NCI-H748 (cell line): ENCODE measurements around the gene TNF.

Experiments used
- DNase-seq: peaks from one replicate; lab custom pipeline; 2025; ENCODE audit not compliant: unreplicated experiment; lab: John Stamatoyannopoulos, UW

The TNF gene

DNA sequence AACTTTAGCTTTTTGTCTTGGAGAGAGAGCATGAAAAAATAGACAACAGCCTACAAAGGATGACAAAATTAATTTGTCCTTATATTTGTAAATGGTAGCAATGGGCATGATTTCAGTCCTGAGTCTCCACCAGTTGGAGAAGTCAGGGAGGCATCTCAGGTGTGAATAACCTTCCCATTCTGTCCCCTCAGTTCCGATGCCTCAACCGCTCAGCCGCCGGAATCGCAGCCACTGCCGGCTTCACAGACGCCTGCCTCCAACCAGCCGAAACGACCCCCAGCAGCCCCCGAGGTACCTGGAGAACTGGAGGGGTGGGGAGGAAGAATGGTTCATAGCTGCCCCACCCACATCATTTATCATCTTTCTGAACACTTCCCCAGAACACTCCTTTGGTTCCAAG is 48.7 kb downstream of the TNF start:
- DNase-seq = no peak

DNA sequence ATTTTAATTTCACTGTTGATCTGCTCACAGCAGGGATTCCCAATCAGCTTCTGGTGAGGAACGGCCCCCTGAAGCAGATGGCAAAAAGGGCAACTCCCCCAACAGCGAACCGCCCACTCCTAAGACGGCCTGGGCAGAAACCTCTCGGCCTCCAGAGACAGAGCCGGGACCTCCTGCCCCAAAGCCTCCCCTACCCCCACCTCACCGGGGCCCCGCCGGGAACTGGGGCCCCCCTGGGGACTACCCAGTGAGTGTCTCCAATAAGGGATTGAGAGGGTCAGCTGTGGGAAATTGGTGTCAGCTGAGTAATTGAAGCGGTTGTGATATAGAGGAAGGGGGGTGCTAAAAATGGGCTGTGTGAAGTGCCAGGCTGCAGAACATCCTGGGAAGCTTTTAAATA is 51.6 kb downstream of the TNF start:
- no peak for DNase-seq

DNA sequence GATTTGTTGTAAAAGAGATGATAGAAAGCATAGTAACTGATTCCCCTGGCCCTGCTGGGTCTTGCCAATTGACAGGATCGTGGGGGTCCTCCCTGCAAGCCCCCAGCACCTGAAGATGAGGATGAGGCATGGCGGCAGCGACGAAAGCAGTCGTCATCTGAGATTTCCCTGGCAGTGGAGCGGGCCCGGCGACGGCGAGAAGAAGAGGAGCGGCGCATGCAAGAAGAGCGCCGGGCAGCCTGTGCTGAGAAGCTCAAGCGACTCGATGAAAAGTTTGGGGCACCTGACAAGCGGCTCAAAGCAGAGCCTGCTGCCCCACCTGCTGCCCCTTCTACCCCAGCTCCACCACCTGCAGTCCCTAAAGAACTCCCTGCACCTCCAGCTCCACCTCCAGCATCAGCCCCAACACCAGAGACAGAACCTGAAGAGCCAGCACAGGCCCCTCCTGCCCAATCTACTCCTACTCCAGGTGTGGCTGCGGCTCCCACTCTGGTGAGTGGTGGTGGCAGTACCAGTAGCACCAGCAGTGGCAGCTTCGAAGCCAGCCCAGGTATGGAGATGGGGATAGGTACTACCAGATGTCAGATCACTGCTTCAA is 52.4 kb downstream of the TNF start:
- DNase-seq = no peak
